H9 (cell line): ENCODE data around the gene GARRE1. TPM values are rescaled to one million over a fixed set of nuclear protein-coding genes. Genes with fewer than 3 reads are reported as not detected.

Experiments
- DNase-seq: peaks from one replicate; pipeline ENCODE4 v3.0.0-alpha.2; 2017
- H2AFZ ChIP-seq: one replicate; pipeline ENCODE4 v1.6.1; 2013; ENCODE audit warnings: mild to moderate bottlenecking, low read length, control low read depth, moderate library complexity
- H2AK5ac ChIP-seq: 2 replicates; pipeline ENCODE4 v1.6.1; 2013; ENCODE audit warnings: low read length, control low read depth, mixed read lengths; ENCODE audit not compliant: insufficient read length
- H2BK120ac ChIP-seq: one replicate; pipeline ENCODE4 v1.6.1; 2013; ENCODE audit warnings: low read depth, mild to moderate bottlenecking, low read length, control low read depth, inconsistent platforms; ENCODE audit not compliant: poor library complexity, severe bottlenecking
- H2BK12ac ChIP-seq: 2 replicates; pipeline ENCODE4 v1.6.1; 2013; ENCODE audit warnings: low read length, control low read depth, mixed read lengths, low read depth; ENCODE audit not compliant: insufficient read length
- H2BK15ac ChIP-seq: 2 replicates; pipeline ENCODE4 v1.6.1; 2013; ENCODE audit warnings: low read depth, low read length, control low read depth
- H2BK20ac ChIP-seq: one replicate; pipeline ENCODE4 v1.6.1; 2013; ENCODE audit warnings: low read depth, mild to moderate bottlenecking, low read length, control low read depth, inconsistent platforms; ENCODE audit not compliant: poor library complexity, severe bottlenecking
- H2BK5ac ChIP-seq: 2 replicates; pipeline ENCODE4 v1.6.1; 2013; ENCODE audit warnings: low read length, control low read depth, mixed read lengths; ENCODE audit not compliant: insufficient read length
- H3K14ac ChIP-seq: 2 replicates; pipeline ENCODE4 v1.6.1; 2013; ENCODE audit warnings: low read length, control low read depth; ENCODE audit not compliant: insufficient read depth
- H3K18ac ChIP-seq: 2 replicates; pipeline ENCODE4 v1.6.1; 2013; ENCODE audit warnings: low read depth, mild to moderate bottlenecking, mixed read lengths, low read length, control low read depth; ENCODE audit not compliant: insufficient read length
- H3K23ac ChIP-seq: 2 replicates; pipeline ENCODE4 v1.6.1; 2013; ENCODE audit warnings: low read length, control low read depth, mixed read lengths, low read depth; ENCODE audit not compliant: insufficient read length
- H3K23me2 ChIP-seq: 2 replicates; pipeline ENCODE4 v1.6.1; 2013; ENCODE audit warnings: low read depth, mild to moderate bottlenecking, mixed read lengths, low read length, control low read depth; ENCODE audit not compliant: insufficient read length, poor library complexity, severe bottlenecking
- H3K27ac ChIP-seq: 2 replicates; pipeline ENCODE4 v1.5.1; 2013; ENCODE audit warnings: low read length, control low read depth, mixed read lengths, low read depth; ENCODE audit not compliant: insufficient read length
- H3K27me3 ChIP-seq: 2 replicates; pipeline ENCODE4 v1.6.1; 2013; ENCODE audit warnings: low read length, control low read depth, inconsistent platforms; ENCODE audit not compliant: insufficient read depth
- H3K4ac ChIP-seq: 2 replicates; pipeline ENCODE4 v1.6.1; 2013; ENCODE audit warnings: low read depth, mild to moderate bottlenecking, control low read depth, inconsistent platforms, low read length, moderate library complexity
- H3K4me1 ChIP-seq: 2 replicates; pipeline ENCODE4 v1.6.1; 2013; ENCODE audit warnings: low read length, control low read depth, inconsistent platforms; ENCODE audit not compliant: insufficient read depth
- H3K4me2 ChIP-seq: 2 replicates; pipeline ENCODE4 v1.6.1; 2013; ENCODE audit warnings: low read length, control low read depth, mixed read lengths; ENCODE audit not compliant: insufficient read length, insufficient read depth
- H3K56ac ChIP-seq: 2 replicates; pipeline ENCODE4 v1.6.1; 2013; ENCODE audit warnings: low read depth, mild to moderate bottlenecking, mixed read lengths, low read length, control low read depth; ENCODE audit not compliant: insufficient read length
- H3K79me1 ChIP-seq: 2 replicates; pipeline ENCODE4 v1.6.1; 2013; ENCODE audit warnings: low read depth, mild to moderate bottlenecking, moderate library complexity, low read length, control low read depth, inconsistent platforms; ENCODE audit not compliant: insufficient read depth, poor library complexity, severe bottlenecking
- H3K79me2 ChIP-seq: 2 replicates; pipeline ENCODE4 v1.6.1; 2013; ENCODE audit warnings: low read length, control low read depth, inconsistent platforms; ENCODE audit not compliant: insufficient read depth
- H3K9ac ChIP-seq: 2 replicates; pipeline ENCODE4 v1.6.1; 2013; ENCODE audit warnings: low read length, control low read depth, mixed read lengths; ENCODE audit not compliant: insufficient read length; ENCODE audit errors: extremely low read depth
- H3K9me3 ChIP-seq: one replicate; pipeline ENCODE4 v1.6.1; 2013; ENCODE audit warnings: low read depth, low read length, inconsistent platforms; ENCODE audit not compliant: control insufficient read depth
- H3T11ph ChIP-seq: one replicate; pipeline ENCODE4 v1.6.1; 2013; ENCODE audit warnings: mild to moderate bottlenecking, low read length, control low read depth, inconsistent platforms
- H4K20me1 ChIP-seq: one replicate; pipeline ENCODE4 v1.6.1; 2013; ENCODE audit not compliant: control insufficient read depth, insufficient read length, insufficient read depth
- H4K5ac ChIP-seq: 2 replicates; pipeline ENCODE4 v1.6.1; 2013; ENCODE audit warnings: low read depth, mild to moderate bottlenecking, mixed read lengths, low read length, control low read depth; ENCODE audit not compliant: insufficient read length
- H4K8ac ChIP-seq: replicated peaks from 2 replicates; pipeline ENCODE4 v1.6.1; 2013; ENCODE audit warnings: low read length, control low read depth, mixed read lengths, low read depth; ENCODE audit not compliant: insufficient read length
- H4K91ac ChIP-seq: 2 replicates; pipeline ENCODE4 v1.6.1; 2013; ENCODE audit warnings: low read depth, mild to moderate bottlenecking, moderate library complexity, mixed read lengths, low read length, control low read depth; ENCODE audit not compliant: insufficient read length
- H3K27ac Mint-ChIP-seq, 3 experiments: 2 replicates in 2 of 3; 3 replicates in 1 of 3; pipeline ENCODE4 v1.8.0; 2020 to 2021; ENCODE audit warnings: mixed read lengths in 3 of 3, mild to moderate bottlenecking in 1 of 3, moderate library complexity in 1 of 3
- H3K27me3 Mint-ChIP-seq: 2 replicates; pipeline ENCODE4 v1.8.0; 2021; ENCODE audit warnings: low read depth, mild to moderate bottlenecking, moderate library complexity, mixed read lengths
- H3K36me3 Mint-ChIP-seq, 3 experiments: 2 replicates in 2 of 3; 3 replicates in 1 of 3; pipeline ENCODE4 v1.8.0; 2020 to 2021; ENCODE audit warnings: low read depth in 3 of 3, mixed read lengths in 3 of 3; ENCODE audit not compliant: insufficient read depth in 1 of 3
- H3K4me1 Mint-ChIP-seq, 2 experiments: 2 replicates each; pipeline ENCODE4 v1.8.0; 2020; ENCODE audit warnings: mixed read lengths in 2 of 2
- H3K4me3 Mint-ChIP-seq, 2 experiments: 2 replicates in 1 of 2; 3 replicates in 1 of 2; pipeline ENCODE4 v1.8.0; 2020 to 2021; ENCODE audit warnings: mild to moderate bottlenecking in 2 of 2, mixed read lengths in 2 of 2, moderate library complexity in 1 of 2
- H3K9me3 Mint-ChIP-seq, 2 experiments: 2 replicates in 1 of 2; 3 replicates in 1 of 2; pipeline ENCODE4 v1.8.0; 2020; ENCODE audit warnings: mild to moderate bottlenecking in 2 of 2, mixed read lengths in 2 of 2, moderate library complexity in 1 of 2
- CTCF ChIP-seq: fragments of 200-600 bp; sonication (generic); conservative IDR thresholded peaks from 3 replicates; pipeline ENCODE4 v1.8.0; 2021; ENCODE audit warnings: antibody characterized with exemption, mild to moderate bottlenecking
- WGBS: extraction: QIAGEN DNeasy Blood & Tissue Kit; methylation state at CpG from one replicate; pipeline ENCODE4 v1.1.7; 2013; ENCODE audit warnings: missing lambda C conversion rate, low lambda C conversion rate, mixed read lengths; ENCODE audit not compliant: insufficient read length; ENCODE audit errors: extremely low coverage; 5-methylcytosine and 5-hydroxymethylcytosine counted together
- total RNA-seq: library from RNA; stranded (reverse); gene quantifications from 2 replicates; pipeline ENCODE4 v1.2.1, GENCODE V29; 2021

The GARRE1 gene
- total RNA-seq, 1 experiment from 2014 or later = 24.1 TPM

GRCh38 chr19:34235425-34235940 lies 18.9 kb upstream of the GARRE1 start:
- no peak overlapping the region for H3T11ph ChIP-seq
- no peak overlapping the region for H3K27ac ChIP-seq

More at GRCh38 chr19:34235425-34235940, 18.9 kb upstream of the GARRE1 start:
- Histone ChIP-seq H2BK15ac (no peak overlapping the region), H3K4me2 (no peak overlapping the region), H3K27me3 (no peaks in the 10 kb centered on the region), H4K91ac (no peak overlapping the region), H2AK5ac (no peak overlapping the region), H3K79me2 (no peaks in the 10 kb centered on the region), H3K4ac (no peak overlapping the region), H3K79me1 (no peaks in the 10 kb centered on the region), H3K23me2 (no peaks in the 10 kb centered on the region), H2AFZ (no peak overlapping the region), H3K23ac (no peak overlapping the region), H3K14ac (no peak overlapping the region), H4K5ac (no peak overlapping the region), H2BK5ac (no peak overlapping the region), H3K56ac (no peak overlapping the region), H2BK12ac (no peak overlapping the region), H2BK20ac (no peak overlapping the region), H4K20me1 (no peaks in the 10 kb centered on the region), H3K9ac (no peak overlapping the region), H3K18ac (no peak overlapping the region), H2BK120ac (no peak overlapping the region), H4K8ac (no peak overlapping the region), H3K4me1 (peaks cover 6% of the 10 kb centered on the region; the same call in 1 of the 2 replicates), H3K9me3 (no peaks in the 10 kb centered on the region)
- Mint-ChIP-seq H3K36me3 (peaks cover 0 to 8% (median 0%) of the 10 kb centered on the region in 3 experiments; a peak in 2 of 7 replicates), H3K27me3 (no peaks in the 10 kb centered on the region), H3K27ac (no peak overlapping the region), H3K4me3 (no peak overlapping the region), H3K9me3 (no peaks in the 10 kb centered on the region), H3K4me1 (peaks cover 43 to 50% of the 10 kb centered on the region in 2 experiments)
- no CpG with 5 or more reads among the region's 2 CpGs for WGBS
- no peak for DNase-seq
- TF ChIP-seq CTCF = no peak
